ENCODE data around the gene KCNH1.

DNA sequence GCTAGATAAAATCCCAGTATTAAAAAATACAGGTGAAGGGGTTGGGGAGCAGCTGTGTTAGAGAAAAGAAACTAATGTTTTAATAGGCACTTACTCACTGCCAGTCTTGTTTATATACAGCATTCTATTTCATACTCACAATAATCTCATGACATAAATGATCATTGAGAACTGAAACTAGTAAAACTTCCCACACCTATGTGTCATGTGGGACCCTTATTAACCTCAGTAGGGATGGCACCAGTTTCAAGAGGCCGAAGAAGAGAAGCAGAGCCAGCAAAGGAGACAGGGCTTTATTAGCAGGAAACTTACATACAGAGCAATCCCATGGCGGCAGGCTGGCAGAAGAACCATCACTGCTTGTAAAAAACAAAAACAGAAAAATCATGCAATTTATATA lies 48.8 kb upstream of the KCNH1 start:
- TF ChIP-seq, protein P1, sequence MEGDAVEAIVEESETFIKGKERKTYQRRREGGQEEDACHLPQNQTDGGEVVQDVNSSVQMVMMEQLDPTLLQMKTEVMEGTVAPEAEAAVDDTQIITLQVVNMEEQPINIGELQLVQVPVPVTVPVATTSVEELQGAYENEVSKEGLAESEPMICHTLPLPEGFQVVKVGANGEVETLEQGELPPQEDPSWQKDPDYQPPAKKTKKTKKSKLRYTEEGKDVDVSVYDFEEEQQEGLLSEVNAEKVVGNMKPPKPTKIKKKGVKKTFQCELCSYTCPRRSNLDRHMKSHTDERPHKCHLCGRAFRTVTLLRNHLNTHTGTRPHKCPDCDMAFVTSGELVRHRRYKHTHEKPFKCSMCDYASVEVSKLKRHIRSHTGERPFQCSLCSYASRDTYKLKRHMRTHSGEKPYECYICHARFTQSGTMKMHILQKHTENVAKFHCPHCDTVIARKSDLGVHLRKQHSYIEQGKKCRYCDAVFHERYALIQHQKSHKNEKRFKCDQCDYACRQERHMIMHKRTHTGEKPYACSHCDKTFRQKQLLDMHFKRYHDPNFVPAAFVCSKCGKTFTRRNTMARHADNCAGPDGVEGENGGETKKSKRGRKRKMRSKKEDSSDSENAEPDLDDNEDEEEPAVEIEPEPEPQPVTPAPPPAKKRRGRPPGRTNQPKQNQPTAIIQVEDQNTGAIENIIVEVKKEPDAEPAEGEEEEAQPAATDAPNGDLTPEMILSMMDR (IDR thresholded peaks at IDR 0.05 in 8 of 11, conservative IDR thresholded peaks at IDR 0.05 in 3 of 11), result no peak
- no peak for TF ChIP-seq POLR2AphosphoS5 (IDR thresholded peaks at IDR 0.05)
